K562 (cell line): Measurements from ENCODE around the gene SSU72. TPM values are rescaled to one million over a fixed set of nuclear protein-coding genes. Genes with fewer than 3 reads are reported as not detected.
A peak's percentile ranks its signal among the peaks of the same experiment; 100 is the strongest.

Source experiments
- BRD9 ChIP-seq: fragments of 450-650 bp; IDR thresholded peaks from 2 replicates; pipeline ENCODE4 v1.6.1; 2018; ENCODE audit warnings: low read depth; ENCODE audit not compliant: partially characterized antibody
- CUX1 ChIP-seq: fragments of 200-800 bp; sonication (Bioruptor generic); IDR thresholded peaks from 2 replicates; pipeline ENCODE4 v1.6.1; 2016; ENCODE audit warnings: missing genetic modification characterization, missing compliant biosample characterization
- EWSR1 ChIP-seq: fragments of 450-650 bp; IDR thresholded peaks from 2 replicates; pipeline ENCODE4 v1.6.1; 2018; ENCODE audit warnings: borderline replicate concordance, mild to moderate bottlenecking, low read depth, moderate library complexity; ENCODE audit not compliant: partially characterized antibody
- FOXK2 ChIP-seq, 2 experiments: fragments of 450-650 bp; IDR thresholded peaks in 1 of 2; conservative IDR thresholded peaks in 1 of 2; 2 replicates each; pipeline ENCODE4 v1.6.1; 2016; ENCODE audit warnings: low read depth in 2 of 2, mild to moderate bottlenecking in 1 of 2
- KLF13 ChIP-seq: fragments of 450-650 bp; IDR thresholded peaks from 2 replicates; pipeline ENCODE4 v1.6.1; 2016; ENCODE audit warnings: missing genetic modification characterization, low read depth, mild to moderate bottlenecking, missing compliant biosample characterization, moderate library complexity, borderline replicate concordance
- MLX ChIP-seq, 2 experiments: fragments of 450-650 bp in 1 of 2; sonication (generic) in 1 of 2; formaldehyde crosslinking; conservative IDR thresholded peaks; 2 replicates each; pipeline versions ENCODE4 v1.4.0 to v1.8.1; 2020 to 2022; ENCODE audit warnings: mild to moderate bottlenecking in 1 of 2, missing genetic modification reagents in 1 of 2
- POLR2AphosphoS2 ChIP-seq: IDR thresholded peaks from 2 replicates; pipeline ENCODE4 v1.6.1; 2012; ENCODE audit warnings: low read length, improper control_type of control experiment
- RREB1 ChIP-seq: fragments of 250-450 bp; sonication (Bioruptor Pico); IDR thresholded peaks from 2 replicates; pipeline ENCODE4 v1.4.0; 2020
- SMARCA5 ChIP-seq: fragments of 450-650 bp; IDR thresholded peaks from 2 replicates; pipeline ENCODE4 v1.6.1; 2016
- TRIM24 ChIP-seq, 2 experiments: fragments of 450-650 bp; IDR thresholded peaks; 2 replicates each; pipeline ENCODE4 v1.6.1; 2016
- ZNF124 ChIP-seq: sonication (generic); formaldehyde crosslinking; IDR thresholded peaks from 2 replicates; pipeline ENCODE4 v1.8.1; 2022; ENCODE audit warnings: missing genetic modification reagents
- ZNF644 ChIP-seq: fragments of 200-800 bp; sonication (Bioruptor generic); IDR thresholded peaks from 2 replicates; pipeline ENCODE4 v1.6.1; 2016; ENCODE audit warnings: low read depth, missing genetic modification characterization, missing compliant biosample characterization
- ZNF740 ChIP-seq, 3 experiments: fragments of 200-800 bp in 1 of 3; sonication (Bioruptor generic) in 1 of 3; sonication (generic) in 1 of 3; formaldehyde crosslinking in 1 of 3; IDR thresholded peaks; 2 replicates each; pipeline versions ENCODE4 v1.6.1 to v1.8.0; 2016 to 2022; ENCODE audit warnings: mild to moderate bottlenecking in 2 of 3, missing compliant biosample characterization in 2 of 3, missing genetic modification characterization in 2 of 3, missing genetic modification reagents in 1 of 3
- polyA plus RNA-seq, 8 experiments: library from polyadenylated mRNA; depleted of rRNA in 4 of 8; stranded (reverse) in 5 of 8; unstranded in 3 of 8; fragments of >200 nt; fragmentation: Nextera tagmentation in 2 of 8; fragmentation: Illumina TruSeq in 1 of 8; extraction: Ambion mirVana in 2 of 8; extraction: Trizol in 1 of 8; gene quantifications; 2 replicates each; pipeline versions ENCODE4 v1.2.1 to v1.2.3, GENCODE V29; 2011 to 2014; ENCODE audit warnings: inconsistent platforms in 1 of 8, missing spikeins in 1 of 8
- total RNA-seq, 7 experiments: library from RNA; depleted of rRNA in 6 of 7; stranded (reverse); fragments of >200 nt in 6 of 7; fragmentation: Illumina TruSeq in 2 of 7; extraction: Trizol in 2 of 7; gene quantifications; 2 replicates each; pipeline versions ENCODE4 v1.2.1 to v1.2.3, GENCODE V29; 2011 to 2021; ENCODE audit warnings: low replicate concordance in 1 of 7

The SSU72 gene
- total and polyA plus RNA-seq, 9 of the 15 experiments (the other 6 are each of a cell fraction or from before 2014, with no cell fraction given): 70.8 to 201 (median 94.6) TPM

- peak; percentile 94 for TF ChIP-seq CUX1
- TF ChIP-seq POLR2AphosphoS2: no peak
- TF ChIP-seq MLX (CRISPR knock-in tag; conservative IDR thresholded peaks at IDR 0.05): no peak
- TF ChIP-seq ZNF124: no peak
- TF ChIP-seq TRIM24 (IDR thresholded peaks at IDR 0.05): no peak
- TF ChIP-seq BRD9: no peak
- peak; percentile 90 for TF ChIP-seq KLF13 (tag)
- no peak for TF ChIP-seq SMARCA5
- peak; percentile 90 for TF ChIP-seq ZNF644 (tag)
- 0 out of 2 replicates have a peak, but pooled peaks have one; percentile 42 for TF ChIP-seq RREB1
- TF ChIP-seq EWSR1: no peak
- no peak for TF ChIP-seq FOXK2 (conservative IDR thresholded peaks at IDR 0.05 in 1 of 2, IDR thresholded peaks at IDR 0.05 in 1 of 2; ENCODE audit: low read depth in 2 of 2)
- no peak for TF ChIP-seq ZNF740 (CRISPR knock-in tag; IDR thresholded peaks at IDR 0.05)
- peak in 1 of 2 experiments; percentile 96; a peak in 2 of 4 replicates for TF ChIP-seq ZNF740 (tag; IDR thresholded peaks at IDR 0.05)
Measured at GRCh38 chr1:1609822-1610485, 35.3 kb upstream of the SSU72 start (continued).
